ENCODE results near the gene TIGD7.

Gene TIGD7

GRCh38 chr16:3305109-3306068 lies at the start of gene TIGD7, which contains the start of gene ZNF75A:
Gene TIGD7 (minus strand): TSS chr16:3305430. CDS start chr16:3300614, 4,816 bp downstream.
Gene ZNF75A (plus strand): TSS chr16:3305497. CDS start chr16:3308429, 2,932 bp downstream.
- peak; percentile 93 for DNase-seq (ENCODE audit: low spot score)

- DNase-seq (ENCODE audit: low spot score) = no peak
Measured at GRCh38 chr16:3349175-3349574, 43.9 kb upstream of the TIGD7 start.

GRCh38 chr16:3348547-3349167 lies 43.4 kb upstream of the TIGD7 start:
- DNase-seq (ENCODE audit: low spot score) = no peak

- DNase-seq (ENCODE audit: low spot score) = no peak
Measured at GRCh38 chr16:3347586-3347985, 42.4 kb upstream of the TIGD7 start.

- DNase-seq (ENCODE audit: low spot score) = no peak
Measured at GRCh38 chr16:3346041-3346440, 40.8 kb upstream of the TIGD7 start.

- no peak for DNase-seq (ENCODE audit: low spot score)
Measured at GRCh38 chr16:3328643-3329042, 23.4 kb upstream of the TIGD7 start.

- DNase-seq (ENCODE audit: low spot score) = no peak
Measured at GRCh38 chr16:3328104-3328503, 22.9 kb upstream of the TIGD7 start.

GRCh38 chr16:3327514-3327913 lies 22.3 kb upstream of the TIGD7 start:
- DNase-seq (ENCODE audit: low spot score) = no peak

GRCh38 chr16:3321816-3322215 lies 16.6 kb upstream of the TIGD7 start:
- DNase-seq (ENCODE audit: low spot score) = no peak

- DNase-seq (ENCODE audit: low spot score) = no peak
Measured at GRCh38 chr16:3317315-3317999, 12.2 kb upstream of the TIGD7 start.

GRCh38 chr16:3311496-3311895 lies 6.3 kb upstream of the TIGD7 start:
- no peak for DNase-seq (ENCODE audit: low spot score)

- no peak for DNase-seq (ENCODE audit: low spot score)
Measured at GRCh38 chr16:3306078-3306477, 848 bp upstream of the TIGD7 start.

GRCh38 chr16:3304370-3304769 lies 860 bp downstream of the TIGD7 start:
- no peak for DNase-seq (ENCODE audit: low spot score)

- no peak for DNase-seq (ENCODE audit: low spot score)
Measured at GRCh38 chr16:3295783-3296182, 9.4 kb downstream of the TIGD7 start.

GRCh38 chr16:3295209-3295608 lies 10.0 kb downstream of the TIGD7 start:
- DNase-seq (ENCODE audit: low spot score) = no peak

GRCh38 chr16:3292604-3293003 lies 12.6 kb downstream of the TIGD7 start:
- no peak for DNase-seq (ENCODE audit: low spot score)

GRCh38 chr16:3289998-3290673 lies 15.1 kb downstream of the TIGD7 start:
- no peak for DNase-seq (ENCODE audit: low spot score)

GRCh38 chr16:3285131-3285530 lies 20.1 kb downstream of the TIGD7 start:
- DNase-seq (ENCODE audit: low spot score) = no peak

- DNase-seq (ENCODE audit: low spot score) = no peak
Measured at GRCh38 chr16:3283543-3284447, 21.4 kb downstream of the TIGD7 start.

- DNase-seq (ENCODE audit: low spot score) = peak; percentile 97
Measured at GRCh38 chr16:3282730-3283542, 22.3 kb downstream of the TIGD7 start, which contains the start of gene ZNF263. Gene ZNF263 (plus strand): TSS chr16:3283491. CDS start chr16:3283819, 328 bp downstream.

Measured in GM03348 (cell line).